Measurements from ENCODE around the gene MAGI2.

GRCh38 chr7:78073609-78074382 lies 1379.7 kb downstream of the MAGI2 start:
- TF ChIP-seq POLR2A (IDR thresholded peaks at IDR 0.05; ENCODE audit: low read length), result no peak
- no peak for TF ChIP-seq GATA1 (IDR thresholded peaks at IDR 0.05; ENCODE audit: low read depth, low read length)
